Activated CD4-positive, alpha-beta T cell treated with anti-CD3 and anti-CD28 coated beads, Interleukin-2, amount 50 U/mL, for 1 hour (primary cell): ENCODE results near the gene INPP5A.

Experiments used
- DNase-seq: peaks from one replicate; pipeline ENCODE4 v3.0.0-alpha.2; 2020

The INPP5A gene

DNA sequence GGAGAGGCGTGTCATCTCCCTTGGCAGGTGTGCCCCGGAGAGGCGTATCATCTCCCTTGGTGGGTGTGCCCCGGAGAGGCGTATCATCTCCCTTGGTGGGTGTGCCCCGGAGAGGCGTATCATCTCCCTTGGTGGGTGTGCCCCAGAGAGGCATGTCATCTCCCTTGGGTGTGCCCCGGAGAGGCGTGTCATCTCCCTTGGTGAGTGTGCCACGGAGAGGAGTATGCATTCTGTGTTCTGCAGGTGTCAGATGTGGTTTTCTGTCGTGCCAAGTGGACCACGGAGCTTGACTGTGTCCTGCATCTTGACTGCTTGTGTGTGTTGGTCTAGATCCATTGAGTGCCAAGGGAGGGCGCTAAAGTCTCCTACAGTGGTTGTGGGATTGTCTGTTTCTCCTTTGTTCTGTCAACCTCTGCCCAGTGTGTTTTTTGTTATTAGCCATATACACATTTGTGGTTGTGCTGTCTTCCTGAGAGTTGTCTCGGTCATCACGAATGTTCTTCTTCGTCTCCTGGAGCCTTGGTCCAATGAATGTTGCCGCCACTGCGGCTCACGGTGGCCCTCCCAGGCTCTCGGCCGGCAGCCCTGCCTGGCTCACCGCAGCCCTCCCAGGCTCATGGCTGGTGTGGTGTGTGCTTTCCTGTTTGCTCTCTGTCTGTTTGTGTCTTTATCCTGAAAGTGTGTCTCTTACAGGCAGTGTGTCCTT lies 96.8 kb downstream of the INPP5A start:
- DNase-seq, result no peak

DNA sequence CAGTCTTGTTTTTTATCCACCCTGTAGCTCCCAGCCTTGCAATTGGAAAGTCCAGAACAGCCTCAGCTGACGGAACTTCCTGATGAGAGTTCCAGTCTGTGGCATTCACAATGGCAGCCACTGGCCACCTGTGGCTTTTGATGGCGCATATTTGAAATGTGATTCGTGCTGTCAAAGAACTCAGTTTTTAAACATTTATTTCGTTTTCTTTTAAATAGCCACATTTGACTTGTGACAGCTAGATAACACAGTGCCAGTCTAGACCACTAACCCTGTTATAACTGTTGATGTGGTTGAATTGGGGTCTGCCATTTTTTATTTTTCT lies 97.3 kb downstream of the INPP5A start:
- no peak for DNase-seq

DNA sequence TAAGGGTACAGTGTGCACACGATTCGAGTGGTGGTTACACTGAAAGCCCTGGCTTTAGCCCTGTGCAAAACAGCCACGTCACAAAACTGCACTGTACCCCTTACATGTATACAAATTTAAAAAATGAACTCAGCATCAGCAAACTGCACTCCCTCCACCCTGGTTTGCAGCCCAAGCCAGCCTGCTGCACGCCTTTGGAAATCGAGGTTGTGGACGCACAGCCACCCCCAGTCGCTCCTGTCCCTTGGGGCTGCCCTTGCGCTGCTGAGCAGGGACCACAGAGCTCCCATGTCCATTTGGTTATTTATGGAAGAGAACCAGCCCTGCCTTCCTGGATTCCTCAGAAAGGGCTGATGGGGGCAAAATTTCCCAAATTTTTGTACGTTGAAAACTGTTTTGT lies 98.8 kb downstream of the INPP5A start:
- no peak for DNase-seq

DNA sequence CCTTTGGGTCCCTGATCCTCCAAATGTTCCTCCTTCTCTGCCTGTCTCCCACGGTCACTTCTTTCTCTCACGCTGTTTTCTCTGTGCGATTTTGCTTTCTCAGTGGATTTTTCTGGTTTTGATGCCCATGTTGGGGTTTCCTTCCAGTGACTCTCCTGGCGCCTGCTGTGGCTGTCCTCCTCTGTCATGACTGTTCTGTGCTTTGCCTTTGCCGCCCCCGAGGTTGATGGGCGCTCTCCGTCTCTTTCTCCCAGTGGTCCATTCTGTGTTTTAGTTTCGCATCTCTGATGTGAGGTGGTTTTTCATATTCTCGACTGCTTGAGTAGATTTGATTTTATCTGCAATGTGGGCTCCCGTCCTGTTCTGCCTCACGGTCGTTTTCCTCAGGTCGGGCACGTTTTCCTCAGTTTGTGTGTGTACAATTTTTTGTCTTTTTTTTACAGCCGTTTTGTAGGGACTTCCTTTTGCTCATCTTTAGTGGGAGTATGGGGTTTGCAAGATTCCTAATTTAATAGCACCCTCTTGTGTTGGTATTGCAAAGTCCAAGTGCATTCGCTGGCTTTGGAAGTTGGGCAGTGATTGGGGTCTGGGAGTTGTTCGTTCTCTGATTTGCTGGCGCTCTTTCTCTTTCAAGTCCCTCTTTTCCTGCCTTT lies 100.0 kb downstream of the INPP5A start:
- DNase-seq, result no peak

DNA sequence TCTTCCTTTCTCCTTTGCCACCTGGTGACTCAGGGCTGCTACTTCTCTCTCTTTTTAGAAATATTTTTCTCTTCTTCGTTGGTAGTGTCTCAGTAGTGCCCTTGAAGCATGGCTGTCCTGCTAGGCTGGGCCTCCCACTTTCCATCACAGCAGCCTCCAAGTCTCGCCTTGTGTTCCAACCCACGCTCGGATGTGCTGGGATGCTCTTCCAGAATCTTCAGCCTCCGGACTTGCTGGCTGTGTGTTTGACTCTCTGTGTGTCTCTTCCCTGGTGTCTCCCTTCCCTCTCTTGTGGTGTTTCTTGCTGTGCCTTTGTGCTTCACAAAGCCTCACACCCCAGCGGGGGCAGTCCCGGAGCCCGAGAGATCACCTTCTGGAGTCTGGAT lies 100.5 kb downstream of the INPP5A start:
- DNase-seq, result no peak

DNA sequence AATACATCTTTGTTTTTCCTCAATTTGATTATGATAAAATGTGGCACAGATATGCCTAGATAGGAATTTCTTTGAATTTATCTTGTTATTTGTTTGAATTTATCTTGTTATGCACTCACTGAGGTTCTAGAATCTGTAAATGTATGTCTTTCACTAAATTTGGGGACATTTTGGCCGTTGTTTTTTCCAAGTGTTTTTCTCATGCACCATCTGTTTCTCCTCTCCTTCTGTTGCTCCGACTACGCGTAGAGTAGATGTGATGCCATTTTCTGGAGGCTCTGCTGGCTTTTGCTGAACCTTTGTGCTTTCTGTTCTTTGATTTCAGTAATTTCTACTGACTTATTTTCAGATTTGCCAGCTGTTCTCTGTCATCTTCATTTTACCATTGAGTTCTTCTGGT lies 101.9 kb downstream of the INPP5A start:
- no peak for DNase-seq

DNA sequence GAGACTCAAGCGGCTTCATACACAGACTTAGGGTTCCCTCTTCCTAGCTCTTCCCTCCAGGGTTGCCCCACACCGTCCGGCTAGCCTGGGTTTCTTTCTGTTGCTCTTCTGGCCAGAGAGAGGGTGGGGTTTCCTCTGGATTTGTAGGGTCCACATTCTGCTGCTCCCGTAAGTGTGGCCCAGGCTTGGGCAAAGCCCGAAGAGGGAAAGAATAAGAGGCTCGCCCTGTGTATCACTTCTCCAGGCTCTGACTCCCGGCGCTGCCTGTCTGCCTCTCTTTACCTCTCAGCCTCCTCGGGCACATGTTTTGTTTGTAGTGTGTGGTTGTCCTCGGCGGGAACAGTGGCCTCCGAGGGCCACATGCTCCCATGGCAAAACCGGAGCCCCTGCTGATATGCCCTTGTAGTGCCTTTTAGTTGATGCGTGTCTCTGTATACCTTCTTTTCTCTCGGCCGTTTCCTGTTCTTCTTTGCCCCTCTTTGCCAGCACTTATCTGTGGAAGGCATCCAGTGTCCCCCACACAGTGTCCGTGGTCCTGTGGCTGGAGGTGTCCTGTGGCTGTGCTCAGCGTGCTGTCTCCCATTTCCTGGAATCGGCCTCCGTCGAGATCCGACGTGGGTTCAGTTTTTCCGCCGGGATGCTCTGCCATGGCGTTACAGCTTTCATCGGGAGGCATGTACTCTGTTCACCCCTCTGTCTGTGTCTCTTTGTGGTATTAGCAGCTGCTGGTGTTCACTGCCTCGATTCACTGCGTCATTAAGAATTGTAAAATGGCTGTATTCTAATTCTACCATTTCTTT lies 102.9 kb downstream of the INPP5A start:
- no peak for DNase-seq

DNA sequence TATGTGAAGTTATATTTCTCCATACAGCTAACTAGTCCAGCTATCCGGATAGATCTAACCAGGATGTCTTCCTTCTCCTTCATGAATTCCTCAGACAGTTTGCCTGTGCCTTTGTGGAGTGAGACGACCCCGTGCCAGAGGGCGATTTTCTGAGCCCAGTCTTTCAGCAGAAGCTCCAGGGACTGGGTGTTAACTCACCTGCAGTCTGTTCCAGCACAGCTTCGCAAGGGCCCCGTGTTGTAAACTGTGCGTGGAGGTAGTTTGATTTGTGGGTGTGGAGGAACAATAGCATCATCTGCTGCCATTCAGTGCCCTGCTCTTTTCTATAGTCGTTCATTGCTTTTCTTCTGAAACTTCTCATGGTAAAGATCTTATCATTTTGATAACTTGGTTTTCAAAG lies 103.8 kb downstream of the INPP5A start:
- no peak for DNase-seq

DNA sequence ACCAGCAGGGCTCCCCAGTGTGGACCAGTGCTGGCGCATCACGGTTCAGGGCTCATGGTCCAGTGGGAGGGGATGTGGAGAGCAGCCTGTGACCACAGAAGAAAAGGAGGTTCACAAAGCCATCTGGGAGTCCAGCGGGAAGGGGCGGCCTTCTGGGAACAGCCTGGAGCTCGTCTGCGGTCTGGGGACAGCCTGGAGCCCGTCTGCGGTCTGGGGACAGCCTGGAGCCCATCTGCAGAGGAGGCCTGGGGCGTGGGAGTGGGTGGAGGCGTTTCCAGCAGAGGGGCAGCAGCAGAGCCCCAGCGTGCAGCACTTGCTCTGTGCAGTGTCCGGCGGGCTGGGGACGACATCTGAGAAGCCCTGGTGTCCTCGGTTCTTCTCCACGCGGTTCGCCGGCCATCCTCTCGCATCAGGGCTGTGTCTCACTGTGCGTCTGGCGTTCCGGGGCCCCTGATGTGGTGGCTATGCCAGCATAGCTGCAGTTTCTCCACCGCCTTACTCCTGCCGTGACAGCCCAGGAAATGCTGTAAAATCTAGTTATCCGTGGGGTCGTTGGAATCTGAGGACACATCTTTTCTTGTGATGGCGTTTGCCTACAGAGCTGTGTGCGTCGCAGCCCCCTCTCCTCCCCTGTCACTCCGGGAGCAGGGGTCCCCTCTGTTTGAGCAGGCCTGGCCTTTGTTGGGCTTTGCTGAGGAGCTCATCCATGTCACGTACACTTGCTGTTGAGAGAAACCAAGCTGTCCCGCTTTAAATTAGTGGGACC lies 104.6 kb downstream of the INPP5A start:
- no peak for DNase-seq

DNA sequence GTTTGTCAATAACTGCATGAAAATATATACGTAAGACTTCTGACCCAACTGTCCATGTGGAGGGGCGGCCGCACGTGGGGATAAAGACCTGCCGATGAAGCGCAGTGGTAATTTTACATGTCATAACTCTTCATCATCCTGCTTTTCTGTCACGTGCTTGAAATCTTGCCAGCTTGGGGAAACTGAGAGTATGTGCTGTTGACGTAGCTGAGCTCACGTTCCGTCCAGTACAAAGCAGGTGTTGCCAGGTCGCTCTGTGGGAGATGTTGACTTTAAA lies 105.1 kb downstream of the INPP5A start:
- DNase-seq, result no peak

DNA sequence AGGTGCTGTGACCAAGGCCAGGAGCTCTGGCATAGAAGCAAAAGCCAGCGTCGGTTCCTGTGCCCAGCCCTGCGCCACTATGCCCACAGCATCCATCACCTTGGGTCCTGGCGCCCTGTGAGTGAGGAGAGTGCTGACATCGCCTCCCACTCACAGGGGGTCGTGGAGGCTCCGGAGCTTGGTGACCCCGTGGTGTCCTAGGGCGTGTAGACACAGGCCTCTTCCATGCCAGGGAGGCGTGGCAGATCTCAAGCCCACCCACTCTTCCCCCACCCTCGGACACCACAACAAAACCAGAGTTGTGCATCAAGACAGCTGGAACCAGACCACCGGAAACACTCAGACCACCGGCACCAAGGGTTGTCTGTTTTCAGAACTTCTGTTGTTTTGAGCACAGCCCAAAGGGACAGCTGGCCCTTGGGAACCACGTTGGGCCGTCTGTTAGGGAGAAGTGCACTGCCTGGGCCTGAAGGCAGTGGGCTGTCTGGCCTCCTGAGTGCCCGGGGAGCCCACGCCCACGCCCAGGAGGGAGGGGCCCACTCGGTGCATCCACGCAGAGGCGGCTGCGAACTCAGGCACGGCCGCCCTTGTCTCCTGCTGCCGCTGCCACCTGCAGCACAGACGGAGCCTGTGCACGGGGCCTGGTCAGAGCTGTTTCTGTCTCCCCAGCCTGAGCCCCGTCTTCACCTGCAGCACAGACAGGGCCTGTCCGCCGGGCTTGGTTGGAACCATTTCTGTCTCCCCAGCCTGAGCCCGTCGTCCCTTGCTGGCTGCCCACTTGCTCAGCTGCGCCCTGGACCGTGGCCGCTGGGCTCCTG lies 106.3 kb downstream of the INPP5A start:
- DNase-seq, result no peak

DNA sequence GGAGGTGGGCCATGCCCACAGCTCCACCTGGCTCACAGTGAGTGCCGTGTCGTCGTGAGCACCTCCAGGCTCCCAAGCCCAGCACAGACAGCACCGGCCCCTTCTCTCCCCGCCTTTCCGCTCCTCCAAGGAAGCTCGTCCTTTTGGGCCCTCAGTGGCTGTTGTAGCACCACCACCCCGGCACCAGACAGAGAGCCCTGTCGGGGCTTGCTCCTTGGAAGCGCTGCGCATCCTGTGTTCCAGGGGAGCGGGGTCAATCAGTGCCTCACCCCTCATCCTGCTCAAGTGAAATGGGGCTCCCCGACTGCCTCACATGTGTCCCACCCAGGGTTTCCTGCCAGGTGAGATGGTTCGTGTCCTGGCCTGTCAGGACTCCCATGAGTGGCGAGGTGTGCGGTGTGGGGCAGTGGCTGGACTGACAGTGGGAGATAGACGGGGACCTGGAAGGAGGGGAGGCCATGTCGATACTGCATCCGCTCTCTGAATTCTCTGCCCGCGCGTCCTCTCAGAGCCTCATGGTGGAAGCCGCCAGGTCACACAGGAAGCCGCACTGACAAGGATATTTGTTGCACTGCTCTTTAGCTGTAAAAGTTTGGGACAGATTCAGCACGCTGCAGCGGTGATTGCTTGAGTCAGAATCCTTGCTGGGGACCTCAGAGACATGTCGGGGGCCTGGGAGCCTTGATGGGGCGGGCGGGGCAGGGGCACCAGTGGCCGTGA lies 107.1 kb downstream of the INPP5A start:
- no peak for DNase-seq

DNA sequence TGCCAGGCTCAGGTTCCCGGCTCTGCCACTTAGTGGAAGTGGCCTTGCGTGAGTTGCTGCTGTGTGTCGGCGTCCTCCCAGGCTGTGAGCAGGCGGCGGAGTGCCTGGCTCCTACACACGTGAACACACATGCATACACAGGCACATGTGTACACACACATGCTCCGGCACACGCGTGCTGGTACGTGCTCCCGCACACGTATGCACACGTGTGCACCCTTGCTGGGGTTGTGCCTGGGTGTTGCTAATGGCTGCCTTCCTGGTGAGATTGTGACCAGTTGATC lies 107.6 kb downstream of the INPP5A start:
- no peak for DNase-seq

DNA sequence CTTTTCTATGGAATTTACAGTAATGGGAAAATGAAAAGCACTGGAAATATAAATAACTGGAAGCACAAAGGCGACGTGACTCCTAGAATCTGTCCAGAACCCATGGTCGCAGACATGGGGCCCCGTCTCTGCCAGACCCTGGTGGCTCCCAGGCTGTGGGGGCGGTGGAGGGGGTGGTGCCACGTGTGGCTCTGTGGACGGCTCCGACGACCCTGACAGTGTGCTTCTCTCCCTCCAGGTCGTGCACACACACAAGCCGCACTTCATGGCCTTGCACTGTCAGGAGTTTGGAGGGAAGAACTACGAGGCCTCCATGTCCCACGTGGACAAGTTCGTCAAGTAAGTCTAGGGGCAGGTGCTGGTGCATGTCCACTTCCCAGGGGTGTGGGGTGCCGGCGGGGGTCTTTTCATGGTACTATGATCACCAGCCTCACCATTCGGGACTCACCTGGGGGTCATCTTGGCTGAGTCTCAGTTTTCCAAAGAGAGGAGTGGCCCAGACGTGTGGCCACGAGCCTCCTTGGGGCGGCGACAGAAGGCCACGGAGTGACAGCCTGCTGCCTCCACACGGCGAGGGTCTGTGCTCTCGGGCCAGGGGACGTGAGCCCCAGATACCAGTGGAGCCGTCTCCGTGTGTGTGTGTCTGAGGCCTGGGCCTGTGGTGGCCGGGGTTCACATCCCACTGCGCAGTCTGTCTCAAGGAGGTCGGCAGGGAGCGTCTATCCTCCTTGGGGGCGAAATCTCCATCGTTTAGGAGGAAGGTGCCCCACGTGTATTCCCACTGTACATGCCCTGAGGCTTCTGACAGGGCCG lies 108.2 kb downstream of the INPP5A start:
- no peak for DNase-seq

DNA sequence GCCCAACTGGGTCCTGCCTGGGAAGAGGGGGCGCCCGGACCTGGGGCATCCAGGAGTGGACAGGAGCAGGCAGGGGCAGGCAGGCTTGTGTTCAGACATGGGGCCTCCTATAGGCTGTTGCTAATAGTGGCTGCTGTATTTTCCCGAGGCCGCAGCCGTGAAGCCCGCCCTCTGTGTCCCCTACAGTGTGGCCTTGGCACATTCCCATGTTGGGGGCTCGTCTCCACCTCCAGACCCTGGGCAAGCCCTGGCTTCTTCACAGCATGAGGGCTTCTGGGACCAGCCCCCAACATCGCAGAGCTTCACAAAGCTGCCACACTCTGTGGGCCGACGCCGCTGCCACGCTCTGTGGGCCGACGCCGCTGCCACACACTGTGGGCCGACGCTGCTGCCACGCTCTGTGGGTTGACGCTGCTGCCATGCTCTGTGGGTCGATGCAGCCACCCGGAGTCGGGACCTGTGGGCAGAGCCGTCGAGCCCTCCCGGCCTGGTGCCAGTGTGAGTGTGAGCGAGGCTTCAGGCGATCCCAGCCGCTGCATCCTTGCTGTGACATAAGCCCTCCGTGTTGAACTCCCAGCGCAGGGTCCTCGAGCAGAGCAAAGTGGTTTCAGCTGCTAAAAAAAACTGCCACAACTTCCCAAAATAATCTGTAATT lies 109.0 kb downstream of the INPP5A start:
- no peak for DNase-seq

DNA sequence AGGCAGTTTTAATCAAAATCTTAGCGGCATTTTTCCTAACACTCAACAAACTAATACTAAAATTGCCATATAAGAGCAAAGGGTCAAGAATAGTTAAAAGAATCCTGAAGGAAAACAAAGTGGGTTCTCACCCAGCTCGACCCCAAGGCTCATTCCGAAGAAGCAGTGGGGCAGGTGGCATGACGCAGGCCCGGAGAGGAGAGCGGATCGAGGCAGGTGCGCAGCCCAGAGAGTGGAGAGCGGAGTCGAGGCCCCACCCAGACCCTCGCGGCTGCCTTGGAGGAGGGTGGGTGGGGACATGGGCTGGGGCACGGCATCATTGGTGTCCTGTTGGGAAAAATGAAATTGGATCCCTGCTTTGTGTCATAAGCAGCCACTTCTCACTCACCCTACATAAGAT lies 109.8 kb downstream of the INPP5A start:
- no peak for DNase-seq

DNA sequence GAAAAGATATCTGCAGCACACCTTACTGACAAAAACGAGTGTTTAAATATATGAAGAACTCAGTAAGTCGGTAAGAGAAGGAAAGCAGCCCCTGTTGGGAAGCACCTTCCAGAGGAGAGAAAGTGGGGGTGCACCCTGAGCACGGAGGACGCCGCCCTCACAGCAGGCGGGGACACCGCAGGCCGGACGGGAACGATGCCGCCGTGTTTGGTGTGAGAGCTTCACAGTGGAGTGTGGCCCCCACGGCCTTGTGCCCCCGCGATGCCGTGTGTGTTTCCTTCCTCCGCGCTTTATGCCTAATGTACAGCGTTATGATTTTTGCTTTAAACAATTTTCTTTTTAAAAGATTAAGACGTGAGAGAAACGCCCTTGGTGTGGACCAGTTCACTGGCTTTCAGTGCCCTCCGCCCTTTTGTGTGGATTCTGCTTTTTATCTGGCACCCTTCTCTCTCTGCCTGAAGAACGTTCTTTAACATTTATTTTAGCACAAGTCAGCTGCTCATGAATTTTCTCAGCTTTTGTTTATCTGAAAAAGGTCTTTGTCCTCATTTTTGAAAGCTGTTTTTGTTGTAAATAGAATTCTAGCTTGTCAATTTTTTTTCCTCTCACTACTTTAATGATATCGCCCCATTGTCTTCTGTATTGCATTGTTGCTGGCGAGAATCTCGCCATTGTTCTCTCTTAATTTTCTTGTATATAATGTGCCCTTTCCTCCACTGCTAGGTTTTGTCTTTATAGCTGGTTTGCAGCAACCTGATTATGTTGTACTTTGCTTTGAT lies 110.7 kb downstream of the INPP5A start:
- DNase-seq, result no peak

DNA sequence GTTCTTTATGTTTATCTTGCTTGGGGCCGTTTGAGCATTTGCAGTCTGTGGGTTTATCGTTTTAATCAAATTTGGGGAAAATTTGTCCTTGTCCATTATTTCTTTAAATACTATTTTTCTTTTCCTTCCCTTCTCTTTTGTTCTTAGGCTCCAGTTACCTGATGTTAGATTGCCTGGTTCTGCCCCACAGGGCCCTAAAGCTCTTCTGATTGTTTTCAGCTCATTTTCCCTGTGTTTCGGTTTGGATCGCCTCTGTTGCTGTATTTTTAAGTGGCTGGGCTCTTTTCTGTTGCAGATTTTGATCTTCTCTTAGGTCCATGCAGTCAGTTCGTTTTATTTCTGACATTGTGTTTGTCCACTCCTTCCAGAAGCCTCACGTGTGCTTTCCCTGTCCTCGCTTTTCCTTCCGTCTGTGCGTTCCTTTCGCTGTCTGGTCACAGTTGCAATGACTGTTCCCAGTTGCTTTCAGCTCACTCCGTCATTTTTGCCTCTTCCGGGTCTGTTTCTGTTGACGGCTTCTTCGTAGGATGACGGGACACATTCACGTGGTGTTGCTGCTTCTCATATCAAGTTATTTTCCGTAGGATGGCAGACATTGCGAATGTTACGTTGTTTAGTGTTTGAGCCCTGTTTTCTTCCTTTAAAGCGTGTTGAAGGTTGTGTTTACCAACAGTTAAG lies 111.4 kb downstream of the INPP5A start:
- no peak for DNase-seq

DNA sequence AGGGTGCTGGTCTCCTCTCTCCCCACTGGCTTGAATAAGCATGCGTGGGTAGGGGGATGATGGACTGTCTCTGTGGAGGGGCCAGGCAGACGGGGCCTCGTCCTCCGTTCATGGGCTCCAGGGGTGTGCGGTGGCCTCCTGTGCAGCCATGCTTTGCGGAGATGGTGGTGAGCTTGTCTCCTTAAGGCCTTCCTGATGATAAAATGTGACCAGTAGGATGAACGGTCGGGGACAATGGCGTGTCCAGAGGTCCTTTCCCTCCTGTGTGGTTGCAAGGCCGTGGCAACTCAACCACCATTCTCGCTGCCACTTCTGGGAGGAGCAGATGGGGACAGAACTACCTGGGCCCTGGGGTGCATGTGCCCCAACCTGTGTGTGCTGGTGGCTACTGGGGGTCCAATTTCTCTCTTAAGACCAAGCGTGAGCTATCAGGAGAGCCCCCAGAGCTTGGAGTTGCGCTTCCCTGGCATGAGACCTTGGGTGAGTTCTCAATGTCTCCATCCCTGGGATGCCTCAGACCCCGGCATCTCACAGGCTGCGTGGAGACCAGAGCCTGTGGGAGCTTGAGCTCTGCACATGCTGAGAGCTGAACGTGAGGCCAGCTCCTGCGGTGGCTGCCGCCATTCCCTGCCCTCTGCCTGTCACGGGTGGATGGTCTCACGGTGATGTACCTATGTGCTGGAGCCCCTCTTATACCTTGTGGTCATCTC lies 112.2 kb downstream of the INPP5A start:
- DNase-seq, result no peak
